T-helper 2 cell treated with Interferon-gamma antibody and Interleukin-4, amounts not matched to agents 100 ng/mL and 5 ng/mL, for 36 hours (primary cell): ENCODE data around the gene SPSB4. TPM values are rescaled to one million over a fixed set of nuclear protein-coding genes. Genes with fewer than 3 reads are reported as not detected.

Source experiments
- intact Hi-C: fragments of 100-400 bp; cut with micrococcal nuclease; formaldehyde crosslinking; loops from one replicate; pipeline ENCODE4 v1.15.1; 2023
- total RNA-seq: library from RNA; stranded (reverse); gene quantifications from 2 replicates; pipeline ENCODE4 v1.2.3, GENCODE V29; 2022

The SPSB4 gene
- total RNA-seq, 1 donor from 2014 or later, result not detected

- intact Hi-C loops, result no loop called here
These were observed 43.0 kb downstream of the SPSB4 start for GRCh38 chr3:141093971-141094684.

GRCh38 chr3:141094790-141095545, 43.8 kb downstream of the SPSB4 start:
- intact Hi-C loops, result no loop called here

- intact Hi-C loops, result no loop called here
These were observed 44.4 kb downstream of the SPSB4 start for GRCh38 chr3:141095546-141095937.

- intact Hi-C loops, result no loop called here
These were observed 45.0 kb downstream of the SPSB4 start for GRCh38 chr3:141096164-141096563.

GRCh38 chr3:141096981-141097380, 45.8 kb downstream of the SPSB4 start:
- intact Hi-C loops, result no loop called here

GRCh38 chr3:141100112-141100511, 49.0 kb downstream of the SPSB4 start:
- intact Hi-C loops, result loop anchor here (10.0 kb wide), 1 partner anchor 175 kb away; no protein-coding TSS in a partner anchor

GRCh38 chr3:141100531-141101320, 49.6 kb downstream of the SPSB4 start:
- intact Hi-C loops, result loop anchor here (10.0 kb wide), 1 partner anchor 176 kb away; no protein-coding TSS in a partner anchor

GRCh38 chr3:141102372-141102771, 51.2 kb downstream of the SPSB4 start:
- intact Hi-C loops, result loop anchor here (10.0 kb wide), 1 partner anchor 178 kb away; no protein-coding TSS in a partner anchor

GRCh38 chr3:141103067-141103466, 51.9 kb downstream of the SPSB4 start:
- intact Hi-C loops, result loop anchor here (10.0 kb wide), 1 partner anchor 178 kb away; no protein-coding TSS in a partner anchor

- intact Hi-C loops, result loop anchor here (10.0 kb wide), 1 partner anchor 179 kb away; no protein-coding TSS in a partner anchor
These were observed 52.4 kb downstream of the SPSB4 start for GRCh38 chr3:141103503-141103902.

GRCh38 chr3:141104151-141104821, 53.1 kb downstream of the SPSB4 start:
- intact Hi-C loops, result loop anchor here (2.0 to 10.0 kb wide), 2 partner anchors 179 to 205 kb away; no protein-coding TSS in a partner anchor

GRCh38 chr3:141105828-141106628, 54.9 kb downstream of the SPSB4 start:
- intact Hi-C loops, result loop anchor here (1.0 to 10.0 kb wide), 5 partner anchors 86 to 207 kb away; no protein-coding TSS in a partner anchor

- intact Hi-C loops, result loop anchor here (1.0 to 10.0 kb wide), 2 partner anchors 96 to 182 kb away; no protein-coding TSS in a partner anchor
These were observed 55.7 kb downstream of the SPSB4 start for GRCh38 chr3:141106842-141107241.

- intact Hi-C loops, result loop anchor here (10.0 kb wide), 1 partner anchor 183 kb away; no protein-coding TSS in a partner anchor
These were observed 56.9 kb downstream of the SPSB4 start for GRCh38 chr3:141108039-141108438.

- intact Hi-C loops, result loop anchor here (10.0 kb wide), 1 partner anchor 185 kb away; no protein-coding TSS in a partner anchor
These were observed 58.6 kb downstream of the SPSB4 start for GRCh38 chr3:141109751-141110150.

- intact Hi-C loops, result no loop called here
These were observed 59.2 kb downstream of the SPSB4 start for GRCh38 chr3:141110322-141110721.

- intact Hi-C loops, result no loop called here
These were observed 60.4 kb downstream of the SPSB4 start for GRCh38 chr3:141111364-141112155.

GRCh38 chr3:141112686-141113297, 61.6 kb downstream of the SPSB4 start:
- intact Hi-C loops, result no loop called here
